ENCODE data around the gene NANP.
"Not testable (repeated sequence)": the region's sequence is repeated elsewhere in the genome, so short reads cannot be mapped to it uniquely, and the experiment has no call there.

- TF ChIP-seq CTCF (conservative IDR thresholded peaks at IDR 0.05; ENCODE audit: low read depth, low read length); EZH2 (IDR thresholded peaks at IDR 0.05; ENCODE audit: borderline replicate concordance, low read depth, low read length, poor library complexity, severe bottlenecking): not testable (repeated sequence)
Measured at GRCh38 chr20:25652866-25653265, 29.1 kb upstream of the NANP start.

Data from A673 (cell line).